WTC11 (cell line): ENCODE results near the gene LLGL2. TPM values are rescaled to one million over a fixed set of nuclear protein-coding genes. Genes with fewer than 3 reads are reported as not detected.
A peak's percentile ranks its signal among the peaks of the same experiment; 100 is the strongest.

Experiments
- ATAC-seq: fragments of 200-7000 bp; cut with Tn5 transposase; 2 replicates; pipeline ENCODE4 v1.10.0; 2021; ENCODE audit warnings: mild to moderate bottlenecking, moderate library complexity
- CTCF ChIA-PET: fragments of 300-600 bp; sonication (Branson Sonifier 250); formaldehyde crosslinking; loops from one replicate; lab custom pipeline; 2021; ENCODE audit warnings: antibody characterized with exemption; lab: Charles Lee
- POLR2A ChIA-PET: fragments of 350-600 bp; sonication (Branson Sonifier 250); formaldehyde crosslinking; loops from one replicate; lab custom pipeline; 2021; ENCODE audit warnings: antibody characterized with exemption; lab: Charles Lee
- DNase-seq: peaks from one replicate; pipeline ENCODE4 v3.0.0; 2021; ENCODE audit warnings: low spot score
- H3K27ac Mint-ChIP-seq: 2 replicates; pipeline ENCODE4 v1.8.0; 2021; ENCODE audit warnings: mixed read lengths
- H3K27me3 Mint-ChIP-seq: 2 replicates; pipeline ENCODE4 v1.8.0; 2021; ENCODE audit warnings: low read depth, mild to moderate bottlenecking, moderate library complexity, mixed read lengths
- H3K36me3 Mint-ChIP-seq: 2 replicates; pipeline ENCODE4 v1.8.0; 2021; ENCODE audit warnings: mixed read lengths
- H3K4me1 Mint-ChIP-seq: 2 replicates; pipeline ENCODE4 v1.8.0; 2022; ENCODE audit warnings: mixed read lengths
- H3K4me3 Mint-ChIP-seq: 2 replicates; pipeline ENCODE4 v1.8.0; 2021; ENCODE audit warnings: mild to moderate bottlenecking, moderate library complexity, mixed read lengths
- H3K9me3 Mint-ChIP-seq: 2 replicates; pipeline ENCODE4 v1.8.0; 2021; ENCODE audit warnings: mixed read lengths
- ATF1 ChIP-seq: sonication (generic); formaldehyde crosslinking; IDR thresholded peaks from 2 replicates; pipeline ENCODE4 v1.8.1; 2023; ENCODE audit warnings: mild to moderate bottlenecking, moderate library complexity, missing genetic modification reagents
- E2F1 ChIP-seq: sonication (generic); formaldehyde crosslinking; IDR thresholded peaks from 2 replicates; pipeline ENCODE4 v1.8.0; 2022; ENCODE audit warnings: mild to moderate bottlenecking, missing genetic modification reagents
- FOXJ3 ChIP-seq: sonication (generic); formaldehyde crosslinking; IDR thresholded peaks from 2 replicates; pipeline ENCODE4 v1.9.0; 2021; ENCODE audit warnings: missing genetic modification reagents, mild to moderate bottlenecking, borderline replicate concordance
- FOXP4 ChIP-seq: sonication (generic); formaldehyde crosslinking; IDR thresholded peaks from 2 replicates; pipeline ENCODE4 v1.8.0; 2022; ENCODE audit warnings: mild to moderate bottlenecking, missing genetic modification reagents
- GTF2I ChIP-seq: fragments of 250-450 bp; sonication (Bioruptor Pico); conservative IDR thresholded peaks from 2 replicates; pipeline ENCODE4 v1.4.0; 2021; ENCODE audit warnings: mild to moderate bottlenecking
- HMGXB4 ChIP-seq: sonication (generic); formaldehyde crosslinking; IDR thresholded peaks from 2 replicates; pipeline ENCODE4 v1.8.1; 2023; ENCODE audit warnings: mild to moderate bottlenecking, moderate library complexity, missing genetic modification reagents
- IRF2 ChIP-seq: sonication (generic); formaldehyde crosslinking; IDR thresholded peaks from 2 replicates; pipeline ENCODE4 v1.8.0; 2022; ENCODE audit warnings: low read depth, missing genetic modification reagents, borderline replicate concordance
- JAZF1 ChIP-seq: fragments of 250-450 bp; sonication (Bioruptor Pico); IDR thresholded peaks from 2 replicates; pipeline ENCODE4 v1.9.0; 2021; ENCODE audit warnings: moderate library complexity, mild to moderate bottlenecking, inconsistent platforms
- MXD4 ChIP-seq: fragments of 250-450 bp; sonication (Bioruptor Pico); IDR thresholded peaks from 2 replicates; pipeline ENCODE4 v1.8.0; 2021; ENCODE audit warnings: mild to moderate bottlenecking, moderate library complexity, borderline replicate concordance
- NFYB ChIP-seq: sonication (generic); formaldehyde crosslinking; conservative IDR thresholded peaks from 2 replicates; pipeline ENCODE4 v1.8.0; 2022; ENCODE audit warnings: low read depth, missing genetic modification reagents
- SMAD4 ChIP-seq: sonication (generic); formaldehyde crosslinking; IDR thresholded peaks from 2 replicates; pipeline ENCODE4 v1.8.0; 2022; ENCODE audit warnings: mild to moderate bottlenecking, missing genetic modification reagents
- SOX15 ChIP-seq: fragments of 250-450 bp; sonication (Bioruptor Pico); IDR thresholded peaks from 2 replicates; pipeline ENCODE4 v1.9.0; 2021; ENCODE audit warnings: mild to moderate bottlenecking
- TP53 ChIP-seq: sonication (generic); formaldehyde crosslinking; IDR thresholded peaks from 2 replicates; pipeline ENCODE4 v1.8.1; 2023; ENCODE audit warnings: mild to moderate bottlenecking, missing genetic modification reagents
- USF1 ChIP-seq: sonication (generic); formaldehyde crosslinking; IDR thresholded peaks from 2 replicates; pipeline ENCODE4 v1.8.0; 2022; ENCODE audit warnings: mild to moderate bottlenecking, missing genetic modification reagents
- ZNF263 ChIP-seq: sonication (generic); formaldehyde crosslinking; IDR thresholded peaks from 2 replicates; pipeline ENCODE4 v1.8.1; 2022; ENCODE audit warnings: low read depth, mild to moderate bottlenecking, moderate library complexity, missing genetic modification reagents
- total RNA-seq: library from RNA; stranded (reverse); gene quantifications from 3 replicates; pipeline ENCODE4 v1.2.3, GENCODE V29; 2021

Gene LLGL2
- total RNA-seq, 1 experiment from 2014 or later, result 103 TPM

- no peak for TF ChIP-seq HMGXB4 (CRISPR knock-in tag)
- TF ChIP-seq E2F1 (CRISPR knock-in tag), result no peak
These were observed 89.2 kb downstream of the LLGL2 start (continued) for GRCh38 chr17:75614556-75615270.

GRCh38 chr17:75615301-75615700 lies 89.8 kb downstream of the LLGL2 start:
- H3K4me1 Mint-ChIP-seq, result no peaks in the 10 kb centered on the region
- H3K27me3 Mint-ChIP-seq, result no peaks in the 10 kb centered on the region
- ATAC-seq (no peak), DNase-seq (no peak)
- H3K9me3 Mint-ChIP-seq, result no peaks in the 10 kb centered on the region
- no peaks in the 10 kb centered on the region for H3K36me3 Mint-ChIP-seq
- no peak overlapping the region for H3K27ac Mint-ChIP-seq
- ChIA-PET POLR2A (no interaction called here), CTCF (interaction anchor here (0.6 to 19.0 kb wide), 14 partner anchors 10 to 421 kb away, joined by 3 to 304 read pairs (median 7); partner anchors contain the start of gene SMIM5)
- TF ChIP-seq USF1 (CRISPR knock-in tag) (no peak), ZNF263 (CRISPR knock-in tag) (0 out of 2 replicates have a peak, but pooled peaks have one; percentile 41)
- TF ChIP-seq, all 79 proteins: peak for 1
- H3K4me3 Mint-ChIP-seq, result no peak overlapping the region

GRCh38 chr17:75616521-75617122 lies 91.1 kb downstream of the LLGL2 start:
- Mint-ChIP-seq H3K4me3 (no peak overlapping the region), H3K9me3 (no peaks in the 10 kb centered on the region), H3K4me1 (no peaks in the 10 kb centered on the region), H3K27me3 (no peaks in the 10 kb centered on the region), H3K36me3 (no peaks in the 10 kb centered on the region), H3K27ac (no peak overlapping the region)
- DNase-seq, result no peak
- CTCF ChIA-PET, result interaction anchor here (1.0 to 19.0 kb wide), 13 partner anchors 7 to 213 kb away, joined by 3 to 304 read pairs (median 8); partner anchors contain the start of genes GALK1 and SMIM5
- POLR2A ChIA-PET, result no interaction called here
- TF ChIP-seq FOXP4 (CRISPR knock-in tag) (no peak), NFYB (CRISPR knock-in tag) (no peak), GTF2I (CRISPR knock-in tag) (no peak), FOXJ3 (CRISPR knock-in tag) (no peak), TP53 (CRISPR knock-in tag) (no peak), SMAD4 (no peak), IRF2 (CRISPR knock-in tag) (no peak), MXD4 (CRISPR knock-in tag) (no peak), E2F1 (CRISPR knock-in tag) (no peak), SOX15 (CRISPR knock-in tag) (no peak), ATF1 (CRISPR knock-in tag) (no peak), JAZF1 (CRISPR knock-in tag) (no peak)
- ATAC-seq, result no peak
